Breast epithelium (tissue), 4 donors: ENCODE measurements around the gene ZNF695. TPM values are rescaled to one million over a fixed set of nuclear protein-coding genes. Genes with fewer than 3 reads are reported as not detected.

Experiments
- DNase-seq, 2 donors: peaks; one replicate each; pipeline ENCODE4 v3.0.0-alpha.2; 2019; ENCODE audit warnings: low spot score in 2 of 2
- H3K27ac ChIP-seq, 2 donors: fragments of 200-600 bp; sonication (generic) in 1 of 2; one replicate each; pipeline ENCODE4 v1.5.1; 2016 to 2019; ENCODE audit warnings: mild to moderate bottlenecking in 1 of 2
- H3K27me3 ChIP-seq, 2 donors: fragments of 200-600 bp; sonication (generic) in 1 of 2; one replicate each; pipeline versions ENCODE4 v1.5.1 to v1.6.0; 2017 to 2019; ENCODE audit warnings: control low read depth in 1 of 2, mild to moderate bottlenecking in 1 of 2
- H3K36me3 ChIP-seq: fragments of 200-600 bp; one replicate; pipeline ENCODE4 v1.5.1; 2019
- H3K4me1 ChIP-seq, 2 donors: fragments of 200-600 bp; sonication (generic); one replicate each; pipeline ENCODE4 v1.5.1; 2016 to 2019; ENCODE audit warnings: control low read depth in 1 of 2
- H3K4me3 ChIP-seq, 3 donors: fragments of 200-600 bp; sonication (generic); 1 replicate in 2 of 3; 2 replicates in 1 of 3; pipeline ENCODE4 v1.5.1; 2016 to 2019; ENCODE audit warnings: mild to moderate bottlenecking in 3 of 3, moderate library complexity in 2 of 3
- H3K9me3 ChIP-seq, 2 donors: fragments of 200-600 bp; sonication (generic) in 1 of 2; one replicate each; pipeline ENCODE4 v1.5.1; 2016 to 2019; ENCODE audit warnings: control low read depth in 1 of 2
- POLR2A ChIP-seq: fragments of 450-650 bp; IDR thresholded peaks from one replicate; pipeline ENCODE4 v1.6.1; 2016; ENCODE audit warnings: antibody characterized with exemption, mild to moderate bottlenecking, moderate library complexity
- POLR2AphosphoS5 ChIP-seq, 3 donors: sonication (generic); formaldehyde crosslinking; IDR thresholded peaks; one replicate each; pipeline ENCODE4 v1.6.1; 2017; ENCODE audit warnings: antibody characterized with exemption in 3 of 3
- intact Hi-C: fragments of 100-400 bp; cut with DNase I; formaldehyde crosslinking; loops from one replicate; pipeline ENCODE4 v1.15.1; 2023; ENCODE audit warnings: low total_unique reads
- total RNA-seq, 3 donors: library from RNA; depleted of rRNA; stranded (reverse); fragments of >200 nt; gene quantifications; one replicate each; pipeline ENCODE4 v1.1.0, GENCODE V29; 2016
- TF ChIP-seq, protein P1 (sequence below), 3 donors: fragments of 450-650 bp; IDR thresholded peaks; one replicate each; pipeline ENCODE4 v1.5.1; 2016 to 2017; ENCODE audit warnings: antibody characterized with exemption in 3 of 3, mild to moderate bottlenecking in 3 of 3, moderate library complexity in 3 of 3

ZNF695 gene
- total RNA-seq, 3 donors from 2014 or later = 1.0 to 1.1 TPM; not detected in 1

DNA sequence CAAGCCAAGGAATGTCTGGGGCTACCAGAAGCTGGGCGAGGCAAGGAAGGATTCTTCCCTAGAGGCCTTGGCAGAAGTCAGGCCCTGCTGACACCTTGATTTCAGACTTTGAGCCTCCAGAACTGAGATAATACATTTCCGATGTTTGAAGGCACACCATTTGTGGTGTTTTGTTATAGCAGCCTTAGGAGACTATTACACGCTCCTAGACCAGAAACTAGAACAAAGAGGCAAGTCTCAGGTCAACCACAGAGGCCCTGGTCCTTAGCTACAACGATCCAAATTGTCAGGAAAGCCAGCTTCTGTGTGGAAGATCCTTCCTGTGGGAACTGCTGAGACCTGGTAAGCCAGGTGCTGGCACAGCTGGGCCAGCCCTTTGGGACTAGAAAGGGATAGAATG lies 56.4 kb downstream of the ZNF695 start:
- TF ChIP-seq POLR2A (no peak), POLR2AphosphoS5 (IDR thresholded peaks at IDR 0.05) (no peak)
- TF ChIP-seq, protein P1, sequence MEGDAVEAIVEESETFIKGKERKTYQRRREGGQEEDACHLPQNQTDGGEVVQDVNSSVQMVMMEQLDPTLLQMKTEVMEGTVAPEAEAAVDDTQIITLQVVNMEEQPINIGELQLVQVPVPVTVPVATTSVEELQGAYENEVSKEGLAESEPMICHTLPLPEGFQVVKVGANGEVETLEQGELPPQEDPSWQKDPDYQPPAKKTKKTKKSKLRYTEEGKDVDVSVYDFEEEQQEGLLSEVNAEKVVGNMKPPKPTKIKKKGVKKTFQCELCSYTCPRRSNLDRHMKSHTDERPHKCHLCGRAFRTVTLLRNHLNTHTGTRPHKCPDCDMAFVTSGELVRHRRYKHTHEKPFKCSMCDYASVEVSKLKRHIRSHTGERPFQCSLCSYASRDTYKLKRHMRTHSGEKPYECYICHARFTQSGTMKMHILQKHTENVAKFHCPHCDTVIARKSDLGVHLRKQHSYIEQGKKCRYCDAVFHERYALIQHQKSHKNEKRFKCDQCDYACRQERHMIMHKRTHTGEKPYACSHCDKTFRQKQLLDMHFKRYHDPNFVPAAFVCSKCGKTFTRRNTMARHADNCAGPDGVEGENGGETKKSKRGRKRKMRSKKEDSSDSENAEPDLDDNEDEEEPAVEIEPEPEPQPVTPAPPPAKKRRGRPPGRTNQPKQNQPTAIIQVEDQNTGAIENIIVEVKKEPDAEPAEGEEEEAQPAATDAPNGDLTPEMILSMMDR (IDR thresholded peaks at IDR 0.05) = no peak
- Histone ChIP-seq H3K36me3 (no peaks in the 10 kb centered on the region), H3K27ac (no peak overlapping the region), H3K4me1 (no peaks in the 10 kb centered on the region), H3K4me3 (no peak overlapping the region), H3K27me3 (no peaks in the 10 kb centered on the region), H3K9me3 (no peaks in the 10 kb centered on the region)
- intact Hi-C loops = no loop called here
- no peak for DNase-seq

DNA sequence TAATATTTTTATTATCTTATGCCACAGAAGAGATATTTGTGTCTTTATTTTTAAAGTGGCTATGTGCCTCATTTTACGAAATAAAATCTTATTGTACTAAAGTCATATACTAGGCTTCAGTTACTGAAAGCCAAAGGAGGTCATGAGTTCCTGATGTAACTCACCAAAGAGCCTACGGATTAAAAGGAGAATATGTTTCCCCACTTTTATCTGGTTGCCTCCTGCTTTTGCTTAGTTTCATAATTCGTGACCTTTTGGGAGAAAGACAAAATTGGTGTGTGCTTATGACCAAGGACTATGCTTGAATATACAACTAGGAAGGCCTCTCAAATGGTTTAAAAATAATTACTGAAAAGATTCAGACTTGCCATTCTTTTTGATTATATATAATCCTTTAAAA lies 57.9 kb downstream of the ZNF695 start:
- H3K9me3 ChIP-seq = no peaks in the 10 kb centered on the region
- no peak for DNase-seq
- H3K4me3 ChIP-seq = no peak overlapping the region
- no peaks in the 10 kb centered on the region for H3K36me3 ChIP-seq
- no peaks in the 10 kb centered on the region for H3K4me1 ChIP-seq
- no peak overlapping the region for H3K27ac ChIP-seq
- intact Hi-C loops = no loop called here
- H3K27me3 ChIP-seq = no peaks in the 10 kb centered on the region
- TF ChIP-seq, protein P1 (IDR thresholded peaks at IDR 0.05) = no peak
- TF ChIP-seq POLR2A (no peak), POLR2AphosphoS5 (IDR thresholded peaks at IDR 0.05) (no peak)

DNA sequence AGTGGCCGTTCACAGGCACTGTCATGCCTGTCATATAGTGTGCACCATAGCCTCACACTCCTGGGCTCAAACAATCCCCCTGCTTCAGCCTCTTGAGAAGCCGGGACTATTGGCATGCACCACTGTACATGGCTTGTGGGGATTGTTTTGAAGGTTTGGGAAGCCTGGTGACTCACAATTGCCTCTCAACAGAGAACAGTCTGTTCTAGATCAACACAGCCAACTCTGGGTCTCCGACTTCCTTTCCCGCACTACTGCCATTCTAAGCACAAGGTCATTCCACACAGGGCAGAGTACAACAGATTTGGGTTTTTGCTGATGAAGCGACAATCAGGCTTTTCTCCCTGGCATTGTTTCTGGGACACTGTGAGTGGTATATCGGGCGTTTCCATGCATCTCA lies 60.6 kb downstream of the ZNF695 start:
- intact Hi-C loops = no loop called here
- Histone ChIP-seq H3K4me1 (no peaks in the 10 kb centered on the region), H3K9me3 (no peaks in the 10 kb centered on the region), H3K4me3 (no peak overlapping the region), H3K27ac (peak overlapping the region in 1 of 2 donors; percentile 7), H3K27me3 (no peaks in the 10 kb centered on the region), H3K36me3 (no peaks in the 10 kb centered on the region)
- TF ChIP-seq POLR2A (no peak), POLR2AphosphoS5 (IDR thresholded peaks at IDR 0.05) (peak in 2 of 3 donors; percentile 23 to 76)
- no peak for DNase-seq

DNA sequence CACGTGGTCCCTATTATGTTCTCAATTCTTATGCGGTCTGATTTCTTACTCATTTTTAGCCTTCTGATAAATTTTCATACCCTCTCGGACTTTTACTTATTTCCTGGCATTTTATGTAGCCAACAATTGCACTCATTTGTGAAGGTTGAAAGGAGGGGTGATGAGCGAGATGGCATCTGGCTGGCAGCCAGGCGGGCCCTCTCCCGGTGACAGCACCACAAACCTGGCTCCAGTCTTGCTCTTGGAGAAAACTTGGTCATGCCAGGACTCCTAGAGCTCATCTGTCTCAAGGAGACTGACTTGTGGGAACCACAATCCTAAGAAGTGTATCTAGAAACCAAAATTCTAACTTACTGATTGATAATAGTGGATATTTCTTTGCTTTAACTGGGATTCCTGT lies 61.5 kb downstream of the ZNF695 start:
- Histone ChIP-seq H3K27ac (no peak overlapping the region), H3K36me3 (no peaks in the 10 kb centered on the region), H3K27me3 (no peaks in the 10 kb centered on the region), H3K4me3 (no peak overlapping the region), H3K9me3 (no peaks in the 10 kb centered on the region), H3K4me1 (no peaks in the 10 kb centered on the region)
- TF ChIP-seq, protein P1 (IDR thresholded peaks at IDR 0.05) = no peak
- TF ChIP-seq POLR2A (no peak), POLR2AphosphoS5 (IDR thresholded peaks at IDR 0.05) (no peak)
- intact Hi-C loops = no loop called here
- DNase-seq = no peak

Other genes with a start within 250 kb of the ZNF695 start
- gene AHCTF1, start 76.1 kb downstream of the ZNF695 start, total RNA-seq = 10 to 100 TPM; 44.9 to 82.2 (median 55.9) TPM
- 1 to 10 TPM; 2.1 to 8.0 (median 4.9) TPM for gene ZNF670, start 70.8 kb upstream of the ZNF695 start, total RNA-seq
- 10 to 100 TPM in 2 of 3 donors, 1 to 10 TPM in 1; 5.9 to 11.7 (median 11.5) TPM for gene ZNF669, start 96.3 kb upstream of the ZNF695 start, total RNA-seq
- gene ZNF124, start 164.0 kb upstream of the ZNF695 start, total RNA-seq = 10 to 100 TPM; 16.8 to 54.2 (median 46.5) TPM
- not detected for gene VN1R5, start 248.0 kb upstream of the ZNF695 start, total RNA-seq